Mesenchymal stem cell (in vitro differentiated cells and primary cell): ENCODE measurements around the gene ALG14.

Experiments
- DNase-seq: peaks from one replicate; pipeline ENCODE4 v3.0.0-alpha.2; 2013
- H2AFZ ChIP-seq: one replicate; pipeline ENCODE4 v1.6.1; 2013; ENCODE audit warnings: low read depth, mild to moderate bottlenecking, control low read depth, inconsistent platforms, low read length, moderate library complexity
- H2AK5ac ChIP-seq: 2 replicates; pipeline ENCODE4 v1.6.1; 2013; ENCODE audit warnings: low read length, moderate library complexity, mild to moderate bottlenecking, inconsistent platforms; ENCODE audit not compliant: severe bottlenecking
- H2BK120ac ChIP-seq: one replicate; pipeline ENCODE4 v1.6.1; 2013; ENCODE audit warnings: low read depth, mild to moderate bottlenecking, inconsistent platforms, low read length, moderate library complexity
- H2BK12ac ChIP-seq, 2 experiments: one replicate each; pipeline ENCODE4 v1.6.1; 2013; ENCODE audit warnings: inconsistent platforms in 2 of 2, low read length in 2 of 2, mild to moderate bottlenecking in 2 of 2, moderate library complexity in 2 of 2, control low read depth in 1 of 2
- H2BK15ac ChIP-seq: one replicate; pipeline ENCODE4 v1.6.1; 2013; ENCODE audit warnings: mild to moderate bottlenecking, low read depth, inconsistent platforms; ENCODE audit not compliant: poor library complexity, severe bottlenecking
- H2BK5ac ChIP-seq: 2 replicates; pipeline ENCODE4 v1.6.1; 2013; ENCODE audit warnings: low read depth, mild to moderate bottlenecking, low read length, control low read depth, inconsistent platforms; ENCODE audit not compliant: poor library complexity, severe bottlenecking
- H3K14ac ChIP-seq, 2 experiments: one replicate each; pipeline ENCODE4 v1.6.1; 2013; ENCODE audit warnings: inconsistent platforms in 2 of 2, low read length in 2 of 2, control low read depth in 1 of 2, mild to moderate bottlenecking in 1 of 2, moderate library complexity in 1 of 2
- H3K18ac ChIP-seq, 2 experiments: one replicate each; pipeline ENCODE4 v1.6.1; 2013; ENCODE audit warnings: inconsistent platforms in 2 of 2, low read length in 2 of 2, control low read depth in 1 of 2, low read depth in 1 of 2, mild to moderate bottlenecking in 1 of 2
- H3K23ac ChIP-seq, 2 experiments: one replicate each; pipeline ENCODE4 v1.6.1; 2013; ENCODE audit warnings: inconsistent platforms in 2 of 2, low read length in 2 of 2, mild to moderate bottlenecking in 2 of 2, moderate library complexity in 2 of 2, control low read depth in 1 of 2
- H3K27ac ChIP-seq: 2 replicates; pipeline ENCODE4 v1.5.1; 2013; ENCODE audit warnings: mild to moderate bottlenecking, moderate library complexity, low read length, control low read depth, inconsistent platforms; ENCODE audit not compliant: poor library complexity, severe bottlenecking
- H3K27me3 ChIP-seq, 2 experiments: 2 replicates each; pipeline versions ENCODE4 v1.6.1 to v1.7.0; 2013; ENCODE audit warnings: low read length in 2 of 2, mild to moderate bottlenecking in 2 of 2, moderate library complexity in 2 of 2, control low read depth in 1 of 2, inconsistent platforms in 1 of 2; ENCODE audit not compliant: control insufficient read depth in 1 of 2, insufficient read depth in 1 of 2
- H3K36me3 ChIP-seq, 2 experiments: 2 replicates each; pipeline versions ENCODE4 v1.6.1 to v1.7.0; 2013; ENCODE audit warnings: low read length in 2 of 2, control low read depth in 1 of 2, inconsistent platforms in 1 of 2, low read depth in 1 of 2, mild to moderate bottlenecking in 1 of 2; ENCODE audit not compliant: insufficient read depth in 2 of 2, control insufficient read depth in 1 of 2
- H3K4ac ChIP-seq, 2 experiments: one replicate each; pipeline ENCODE4 v1.6.1; 2013; ENCODE audit warnings: inconsistent platforms in 2 of 2, low read length in 2 of 2, mild to moderate bottlenecking in 2 of 2, moderate library complexity in 2 of 2, control low read depth in 1 of 2, low read depth in 1 of 2
- H3K4me1 ChIP-seq: 2 replicates; pipeline ENCODE4 v1.6.1; 2013; ENCODE audit warnings: low read depth, low read length, control low read depth; ENCODE audit not compliant: control insufficient read depth, insufficient read depth
- H3K4me2 ChIP-seq: 2 replicates; pipeline ENCODE4 v1.6.1; 2013; ENCODE audit warnings: low read length, mild to moderate bottlenecking, inconsistent platforms; ENCODE audit not compliant: poor library complexity, severe bottlenecking
- H3K4me3 ChIP-seq, 2 experiments: 2 replicates each; pipeline versions ENCODE4 v1.5.1 to v1.7.0; 2013; ENCODE audit warnings: low read length in 2 of 2, mild to moderate bottlenecking in 2 of 2, control low read depth in 1 of 2, low read depth in 1 of 2; ENCODE audit not compliant: insufficient read depth in 1 of 2
- H3K79me1 ChIP-seq: replicated peaks from 2 replicates; pipeline ENCODE4 v1.6.1; 2013; ENCODE audit warnings: mild to moderate bottlenecking, control low read depth, low read length, inconsistent platforms; ENCODE audit not compliant: poor library complexity, severe bottlenecking
- H3K9ac ChIP-seq: 2 replicates; pipeline ENCODE4 v1.7.0; 2013; ENCODE audit warnings: mild to moderate bottlenecking, low read length, moderate library complexity
- H3K9me3 ChIP-seq: 2 replicates; pipeline ENCODE4 v1.7.0; 2013; ENCODE audit warnings: mild to moderate bottlenecking, low read length; ENCODE audit not compliant: control insufficient read depth
- H4K8ac ChIP-seq: one replicate; pipeline ENCODE4 v1.6.1; 2013; ENCODE audit warnings: inconsistent platforms, mild to moderate bottlenecking, low read length, moderate library complexity
- H4K91ac ChIP-seq: one replicate; pipeline ENCODE4 v1.6.1; 2013; ENCODE audit warnings: mild to moderate bottlenecking, low read length, inconsistent platforms
- WGBS: methylation state at CpG from one replicate; pipeline ENCODE4 v1.1.7; 2013; ENCODE audit warnings: mixed read lengths; 5-methylcytosine and 5-hydroxymethylcytosine counted together

The ALG14 gene

DNA sequence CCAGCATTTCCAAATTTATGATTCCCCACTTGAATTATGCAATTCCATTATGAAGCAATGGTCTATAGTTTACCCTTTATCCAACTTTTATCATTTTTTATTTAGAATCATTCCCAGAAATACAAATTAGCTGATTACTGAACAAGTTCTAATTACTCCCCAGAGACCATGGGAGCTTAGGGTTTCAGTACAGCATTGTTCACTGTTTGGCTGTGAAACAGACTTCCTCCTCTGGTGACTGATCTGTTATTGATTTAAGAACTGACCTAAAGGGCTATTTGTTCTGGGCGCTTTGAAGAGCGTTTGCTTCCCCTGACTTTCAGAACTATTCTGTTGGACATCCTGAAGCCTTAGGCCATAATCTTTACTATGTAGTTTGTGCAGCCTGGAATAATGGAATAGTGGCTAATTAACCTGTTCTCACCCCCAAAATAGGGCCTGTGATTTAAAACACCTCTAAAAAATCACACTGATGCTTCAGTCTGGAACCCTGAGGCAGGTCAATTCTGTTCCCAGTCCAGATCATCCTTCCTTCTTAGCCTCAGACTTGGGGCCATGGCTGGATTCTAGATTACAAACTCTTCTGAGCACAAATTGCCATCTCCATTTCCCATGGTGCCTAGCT lies 58.7 kb downstream of the ALG14 start:
- WGBS: 83% methylated on average over 1 of the region's 2 CpGs
- Histone ChIP-seq H3K4ac (no peak overlapping the region), H4K91ac (no peak overlapping the region)

DNA sequence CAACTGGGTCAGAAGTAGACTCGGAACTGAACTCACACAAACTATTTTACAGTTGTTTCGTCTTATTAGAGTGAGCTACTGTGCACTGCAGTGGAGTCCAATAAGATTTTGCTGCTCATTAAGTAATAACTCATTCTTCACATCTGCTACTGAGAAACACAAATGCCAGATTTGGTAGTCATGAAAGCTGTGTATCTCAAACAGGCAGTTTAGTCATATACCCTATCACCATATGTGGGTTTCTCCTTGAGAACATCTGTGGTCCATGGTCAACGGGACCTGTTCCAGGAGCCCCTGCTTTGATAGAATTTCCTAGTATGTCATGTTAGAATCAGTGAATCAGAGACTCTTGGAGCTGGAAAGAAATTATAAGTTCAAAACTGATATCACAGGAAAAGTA lies 60.4 kb downstream of the ALG14 start:
- H3K18ac ChIP-seq: no peak overlapping the region
- no peaks in the 10 kb centered on the region for H3K4me1 ChIP-seq
- H3K27me3 ChIP-seq: no peaks in the 10 kb centered on the region
- H2BK15ac ChIP-seq: no peak overlapping the region
- DNase-seq: peak; percentile 28
- WGBS: 64% methylated on average over 3 of the region's 3 CpGs
- no peak overlapping the region for H2BK5ac ChIP-seq
- H2AK5ac ChIP-seq: no peak overlapping the region
- no peak overlapping the region for H4K91ac ChIP-seq
- H3K9ac ChIP-seq: no peak overlapping the region
- H2BK120ac ChIP-seq: no peak overlapping the region
- H3K36me3 ChIP-seq: no peaks in the 10 kb centered on the region
- H4K8ac ChIP-seq: no peak overlapping the region
- no peak overlapping the region for H2BK12ac ChIP-seq
- no peak overlapping the region for H2AFZ ChIP-seq
- H3K4ac ChIP-seq: no peak overlapping the region
- no peak overlapping the region for H3K14ac ChIP-seq
- H3K23ac ChIP-seq: no peak overlapping the region
- H3K4me2 ChIP-seq: no peak overlapping the region
- no peaks in the 10 kb centered on the region for H3K79me1 ChIP-seq
- no peak overlapping the region for H3K4me3 ChIP-seq
- H3K27ac ChIP-seq: no peak overlapping the region
- H3K9me3 ChIP-seq: no peaks in the 10 kb centered on the region

More for the DNA sequence above, 58.7 kb downstream of the ALG14 start:
- H2BK120ac ChIP-seq: no peak overlapping the region
- no peak overlapping the region for H3K27ac ChIP-seq
- no peaks in the 10 kb centered on the region for H3K79me1 ChIP-seq
- peak overlapping the region; percentile 51 for H3K9ac ChIP-seq
- no peaks in the 10 kb centered on the region for H3K9me3 ChIP-seq
- H3K4me1 ChIP-seq: peaks cover 2% of the 10 kb centered on the region
- no peak overlapping the region for H2AK5ac ChIP-seq
- H2BK15ac ChIP-seq: no peak overlapping the region
- no peak overlapping the region for H3K14ac ChIP-seq
- no peak overlapping the region for H2BK5ac ChIP-seq
- H3K27me3 ChIP-seq: no peaks in the 10 kb centered on the region
- H3K36me3 ChIP-seq: no peaks in the 10 kb centered on the region
- no peak for DNase-seq
- H2AFZ ChIP-seq: no peak overlapping the region
- H2BK12ac ChIP-seq: no peak overlapping the region
- no peak overlapping the region for H3K4me2 ChIP-seq
- no peak overlapping the region for H3K4me3 ChIP-seq
- no peak overlapping the region for H3K23ac ChIP-seq
- no peak overlapping the region for H3K18ac ChIP-seq
- H4K8ac ChIP-seq: no peak overlapping the region

DNA sequence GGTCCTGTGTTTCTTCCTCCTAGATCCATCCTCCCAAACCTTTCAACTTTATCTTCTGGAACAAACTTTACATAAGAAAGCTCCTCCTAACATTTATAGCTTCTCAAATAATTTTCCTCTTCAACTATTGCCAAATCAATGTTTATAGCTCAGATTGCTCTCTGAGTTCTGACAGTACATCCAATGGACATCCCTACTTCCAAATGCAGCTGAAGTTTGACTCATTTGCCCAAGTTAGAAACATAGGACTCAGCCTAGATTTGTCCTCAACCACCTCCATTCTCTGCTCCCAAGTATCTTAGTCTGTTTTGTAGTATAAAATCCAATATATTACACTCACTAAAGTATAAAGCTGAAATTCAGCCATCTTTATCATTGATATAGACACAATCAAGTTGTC lies 62.6 kb downstream of the ALG14 start:
- H3K4ac ChIP-seq: no peak overlapping the region
- no peak overlapping the region for H4K8ac ChIP-seq
- DNase-seq: no peak
- no peak overlapping the region for H3K18ac ChIP-seq
- no peaks in the 10 kb centered on the region for H3K36me3 ChIP-seq
- no peak overlapping the region for H2BK5ac ChIP-seq
- H3K14ac ChIP-seq: no peak overlapping the region
- no peaks in the 10 kb centered on the region for H3K4me1 ChIP-seq
- H2BK120ac ChIP-seq: no peak overlapping the region
- no peak overlapping the region for H3K4me2 ChIP-seq
- no peak overlapping the region for H2AFZ ChIP-seq
- no peak overlapping the region for H3K4me3 ChIP-seq
- no peaks in the 10 kb centered on the region for H3K9me3 ChIP-seq
- H3K9ac ChIP-seq: no peak overlapping the region
- H3K27me3 ChIP-seq: no peaks in the 10 kb centered on the region
- H2BK12ac ChIP-seq: no peak overlapping the region
- H3K23ac ChIP-seq: no peak overlapping the region
- H2AK5ac ChIP-seq: no peak overlapping the region
- H3K27ac ChIP-seq: no peak overlapping the region
- no peaks in the 10 kb centered on the region for H3K79me1 ChIP-seq
- H4K91ac ChIP-seq: no peak overlapping the region
- no peak overlapping the region for H2BK15ac ChIP-seq

DNA sequence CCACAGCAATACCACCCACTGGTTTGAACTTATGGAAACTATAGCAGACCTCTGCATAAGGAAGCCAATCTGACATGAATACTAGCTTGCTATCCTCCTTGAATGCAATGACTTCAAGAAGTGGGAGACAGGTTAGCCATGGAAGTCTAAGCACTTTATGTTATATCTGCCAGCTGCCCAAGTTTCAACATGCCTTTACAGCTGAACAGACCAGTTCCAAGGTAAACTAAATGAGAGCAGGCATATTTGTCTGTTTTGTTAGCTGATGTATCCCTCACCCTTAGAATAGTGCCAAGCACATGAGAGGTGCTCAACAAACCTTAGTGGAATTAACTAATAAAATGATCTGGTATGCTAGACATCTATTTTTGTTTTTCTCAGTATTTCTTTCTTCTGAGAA lies 65.1 kb downstream of the ALG14 start:
- no peak overlapping the region for H3K18ac ChIP-seq

More for the DNA sequence above, 65.1 kb downstream of the ALG14 start:
- Histone ChIP-seq H2BK12ac (no peak overlapping the region), H3K4ac (no peak overlapping the region), H3K4me1 (peaks cover 2% of the 10 kb centered on the region), H3K27me3 (no peaks in the 10 kb centered on the region), H2BK5ac (no peak overlapping the region), H3K27ac (no peak overlapping the region), H2AFZ (no peak overlapping the region), H3K23ac (no peak overlapping the region), H2BK15ac (no peak overlapping the region), H2BK120ac (no peak overlapping the region), H3K79me1 (no peaks in the 10 kb centered on the region), H4K91ac (no peak overlapping the region), H3K36me3 (no peaks in the 10 kb centered on the region), H3K9ac (no peak overlapping the region), H3K14ac (no peak overlapping the region), H3K4me2 (no peak overlapping the region), H3K9me3 (no peaks in the 10 kb centered on the region), H4K8ac (no peak overlapping the region), H3K4me3 (no peak overlapping the region), H2AK5ac (no peak overlapping the region)
- DNase-seq: no peak
